Epithelial cell of esophagus (primary cell): ENCODE results near the gene DPH6.

Source experiments
- DNase-seq: peaks from one replicate; pipeline ENCODE4 v3.0.0; 2010; ENCODE audit warnings: low read depth
- H3K4me3 ChIP-seq: 2 replicates; pipeline ENCODE4 v1.5.1; 2011; ENCODE audit warnings: mild to moderate bottlenecking, low read length, control low read depth
- TF ChIP-seq, protein P1 (sequence below): IDR thresholded peaks from 2 replicates; pipeline ENCODE4 v1.5.1; 2011; ENCODE audit warnings: low read depth, mild to moderate bottlenecking, low read length, control low read depth, inconsistent platforms; ENCODE audit not compliant: insufficient read depth; ENCODE audit errors: missing control alignments

DPH6 gene

GRCh38 chr15:35479423-35479822, 66.5 kb downstream of the DPH6 start:
- H3K4me3 ChIP-seq = no peak overlapping the region
- TF ChIP-seq, protein P1, sequence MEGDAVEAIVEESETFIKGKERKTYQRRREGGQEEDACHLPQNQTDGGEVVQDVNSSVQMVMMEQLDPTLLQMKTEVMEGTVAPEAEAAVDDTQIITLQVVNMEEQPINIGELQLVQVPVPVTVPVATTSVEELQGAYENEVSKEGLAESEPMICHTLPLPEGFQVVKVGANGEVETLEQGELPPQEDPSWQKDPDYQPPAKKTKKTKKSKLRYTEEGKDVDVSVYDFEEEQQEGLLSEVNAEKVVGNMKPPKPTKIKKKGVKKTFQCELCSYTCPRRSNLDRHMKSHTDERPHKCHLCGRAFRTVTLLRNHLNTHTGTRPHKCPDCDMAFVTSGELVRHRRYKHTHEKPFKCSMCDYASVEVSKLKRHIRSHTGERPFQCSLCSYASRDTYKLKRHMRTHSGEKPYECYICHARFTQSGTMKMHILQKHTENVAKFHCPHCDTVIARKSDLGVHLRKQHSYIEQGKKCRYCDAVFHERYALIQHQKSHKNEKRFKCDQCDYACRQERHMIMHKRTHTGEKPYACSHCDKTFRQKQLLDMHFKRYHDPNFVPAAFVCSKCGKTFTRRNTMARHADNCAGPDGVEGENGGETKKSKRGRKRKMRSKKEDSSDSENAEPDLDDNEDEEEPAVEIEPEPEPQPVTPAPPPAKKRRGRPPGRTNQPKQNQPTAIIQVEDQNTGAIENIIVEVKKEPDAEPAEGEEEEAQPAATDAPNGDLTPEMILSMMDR = no peak
- DNase-seq = no peak

GRCh38 chr15:35477312-35478262, 68.4 kb downstream of the DPH6 start:
- TF ChIP-seq, protein P1 = no peak
- no peak for DNase-seq
- H3K4me3 ChIP-seq = no peak overlapping the region

DNA sequence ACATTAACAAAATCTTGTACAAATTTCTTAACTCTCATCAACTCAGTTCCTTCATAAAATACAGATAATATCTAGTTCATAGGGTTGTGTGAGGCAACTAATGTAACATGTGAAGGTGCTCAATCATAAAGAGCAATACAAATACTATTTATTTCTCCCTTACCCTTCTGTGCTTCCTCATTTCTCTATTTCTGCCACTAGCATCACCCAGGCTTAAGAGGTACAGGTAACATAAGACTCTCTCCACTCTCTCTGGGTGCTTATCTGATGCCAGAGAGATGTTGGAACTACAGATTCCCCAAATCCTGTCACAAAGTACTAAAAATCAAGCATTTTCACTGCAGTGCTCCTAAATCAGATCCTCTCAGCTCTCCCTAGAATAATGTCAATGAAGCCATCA, 74.9 kb downstream of the DPH6 start:
- H3K4me3 ChIP-seq = no peak overlapping the region
- DNase-seq = no peak
- TF ChIP-seq, protein P1 = no peak

DNA sequence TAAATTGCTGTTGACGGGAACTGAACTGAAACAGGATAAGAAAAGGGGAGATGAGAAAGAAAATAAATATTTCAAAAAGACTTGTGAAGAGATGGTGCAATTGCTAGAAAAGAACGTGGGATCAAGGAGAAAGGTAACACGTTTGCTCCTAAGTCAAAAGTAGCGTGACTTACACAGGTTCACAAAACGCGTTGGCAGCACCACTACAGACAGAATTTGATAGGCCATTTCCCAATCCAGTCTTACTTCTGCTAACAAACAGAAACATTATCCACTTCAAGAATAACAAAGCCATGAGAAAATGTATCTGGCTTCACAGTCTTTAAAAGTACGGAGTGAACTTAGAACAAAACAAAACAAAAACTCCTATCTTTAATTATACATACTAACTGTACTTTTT, 75.5 kb downstream of the DPH6 start:
- no peak overlapping the region for H3K4me3 ChIP-seq
- DNase-seq = no peak
- TF ChIP-seq, protein P1 = no peak

- TF ChIP-seq, protein P1 = no peak
- peak; percentile 60 for DNase-seq
- no peak overlapping the region for H3K4me3 ChIP-seq
These were observed 79.5 kb downstream of the DPH6 start for GRCh38 chr15:35466476-35466875.

DNA sequence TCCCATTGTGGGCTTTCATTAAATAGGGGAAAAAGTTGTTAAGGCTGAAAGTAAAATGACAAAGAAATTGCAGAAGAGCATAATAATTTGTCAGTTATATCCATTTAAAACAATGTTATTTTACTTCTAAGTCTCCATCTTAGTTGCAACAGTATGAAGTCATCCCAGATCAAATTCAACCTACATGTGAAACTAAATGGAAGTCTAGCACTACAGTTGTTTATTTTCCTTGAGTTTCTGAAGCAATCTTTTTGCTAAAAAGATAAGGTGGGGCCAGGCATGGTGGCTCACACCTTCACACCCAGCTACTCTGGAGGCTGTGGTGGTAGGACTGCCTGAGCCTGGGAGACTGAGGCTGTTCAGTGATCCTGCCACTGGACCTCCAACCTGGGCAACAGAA, 80.2 kb downstream of the DPH6 start:
- DNase-seq = no peak
- TF ChIP-seq, protein P1 = no peak
- no peak overlapping the region for H3K4me3 ChIP-seq
